GM11168 (cell line): ENCODE measurements around the gene RPAP3.

Experiments
- in situ Hi-C: fragments of 300-500 bp; cut with MboI; formaldehyde crosslinking; loops from one replicate; pipeline ENCODE4 v1.12.0; 2022; ENCODE audit warnings: low sequenced_read_pairs; ENCODE audit not compliant: unreplicated experiment

RPAP3 gene

GRCh38 chr12:47744005-47744651 lies 38.3 kb upstream of the RPAP3 start:
- in situ Hi-C loops = no loop called here

- in situ Hi-C loops = no loop called here
Measured at GRCh38 chr12:47743311-47743860, 37.6 kb upstream of the RPAP3 start.

- in situ Hi-C loops = no loop called here
Measured at GRCh38 chr12:47742253-47742825, 36.5 kb upstream of the RPAP3 start.

- in situ Hi-C loops = no loop called here
Measured at GRCh38 chr12:47741340-47741703, 35.5 kb upstream of the RPAP3 start.

- in situ Hi-C loops = no loop called here
Measured at GRCh38 chr12:47740606-47741339, 34.9 kb upstream of the RPAP3 start.

DNA sequence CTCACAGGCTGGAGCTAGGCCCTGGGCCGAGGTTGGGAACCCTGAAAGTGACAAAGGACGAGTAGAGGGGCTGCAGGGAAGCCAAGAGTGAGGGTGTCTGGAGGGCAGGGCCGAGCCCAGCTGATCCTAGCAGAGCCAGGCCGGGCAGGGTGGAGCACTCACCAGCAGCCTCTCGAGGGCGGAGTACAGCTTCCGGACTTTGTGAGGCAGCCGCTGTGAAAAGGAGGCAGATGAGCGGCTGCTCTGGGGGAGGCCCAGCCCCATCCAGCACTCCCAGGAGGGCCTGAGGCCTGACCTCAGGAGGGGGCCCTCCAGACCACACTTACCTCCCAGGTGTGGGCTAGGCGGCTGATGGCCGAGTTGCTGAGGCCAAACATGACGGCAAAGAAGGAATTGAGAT lies 34.1 kb upstream of the RPAP3 start:
- in situ Hi-C loops = no loop called here

- in situ Hi-C loops = no loop called here
Measured at GRCh38 chr12:47739297-47739696, 33.5 kb upstream of the RPAP3 start.

GRCh38 chr12:47737936-47738594 lies 32.2 kb upstream of the RPAP3 start:
- in situ Hi-C loops = no loop called here

DNA sequence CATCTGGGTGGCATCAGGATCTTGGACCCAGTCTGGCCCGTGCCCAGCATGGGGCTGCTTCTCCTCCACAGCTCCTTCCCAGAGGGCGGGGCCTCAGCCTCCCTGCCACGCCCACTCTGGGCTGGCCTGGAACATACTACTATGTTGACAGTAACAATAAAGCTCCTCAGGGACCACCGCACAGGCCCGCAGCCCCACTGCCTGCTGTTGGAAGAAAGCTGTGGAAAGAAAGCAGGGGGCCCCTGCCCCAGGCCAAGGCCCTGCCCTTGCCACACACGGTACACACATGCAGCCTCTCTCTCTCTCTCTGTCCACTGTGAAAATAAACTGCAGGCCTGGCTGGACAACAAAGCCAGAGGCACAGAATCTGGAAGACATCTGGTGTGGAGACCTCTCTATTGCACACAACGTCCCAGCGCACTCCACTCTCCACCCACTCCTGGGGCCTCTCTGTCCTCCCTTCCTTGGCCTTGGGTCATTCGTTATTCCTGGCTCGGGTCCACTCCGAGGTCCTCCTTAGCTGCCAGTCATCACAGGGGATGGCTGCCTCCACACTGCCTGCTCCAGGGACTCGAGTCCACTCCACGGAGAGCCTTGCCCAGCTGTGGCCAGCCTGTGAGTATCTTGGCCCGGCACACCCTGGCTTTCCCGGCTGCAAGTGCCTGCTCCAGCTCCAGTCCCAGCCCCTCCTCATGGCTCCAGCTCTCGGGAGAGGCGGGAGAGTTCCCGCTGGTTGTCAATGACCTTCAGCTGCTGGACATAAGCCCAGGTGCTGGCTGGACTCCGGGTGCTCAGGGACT lies 31.2 kb upstream of the RPAP3 start:
- in situ Hi-C loops = no loop called here

DNA sequence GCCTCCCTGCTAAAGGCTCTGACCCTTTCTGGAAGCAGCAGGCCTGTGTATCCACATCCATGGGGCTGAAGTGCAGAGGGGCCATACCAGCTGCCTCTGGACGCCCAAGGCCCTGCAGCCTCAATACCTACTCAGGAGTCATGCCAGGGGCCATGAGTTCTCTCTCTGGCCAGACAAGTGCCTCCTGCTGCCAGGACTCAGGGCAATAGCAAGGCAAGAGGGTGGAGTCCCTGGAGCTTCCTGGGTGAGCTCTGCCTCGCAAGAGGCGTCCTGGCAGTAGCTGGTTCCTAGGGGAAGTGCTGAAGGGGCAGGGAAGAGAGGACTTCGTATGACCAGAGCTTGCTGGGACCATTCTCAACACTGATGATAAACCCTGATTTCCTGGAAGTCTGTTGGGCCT lies 30.4 kb upstream of the RPAP3 start:
- in situ Hi-C loops = no loop called here

GRCh38 chr12:47735649-47736048 lies 29.8 kb upstream of the RPAP3 start:
- in situ Hi-C loops = no loop called here

DNA sequence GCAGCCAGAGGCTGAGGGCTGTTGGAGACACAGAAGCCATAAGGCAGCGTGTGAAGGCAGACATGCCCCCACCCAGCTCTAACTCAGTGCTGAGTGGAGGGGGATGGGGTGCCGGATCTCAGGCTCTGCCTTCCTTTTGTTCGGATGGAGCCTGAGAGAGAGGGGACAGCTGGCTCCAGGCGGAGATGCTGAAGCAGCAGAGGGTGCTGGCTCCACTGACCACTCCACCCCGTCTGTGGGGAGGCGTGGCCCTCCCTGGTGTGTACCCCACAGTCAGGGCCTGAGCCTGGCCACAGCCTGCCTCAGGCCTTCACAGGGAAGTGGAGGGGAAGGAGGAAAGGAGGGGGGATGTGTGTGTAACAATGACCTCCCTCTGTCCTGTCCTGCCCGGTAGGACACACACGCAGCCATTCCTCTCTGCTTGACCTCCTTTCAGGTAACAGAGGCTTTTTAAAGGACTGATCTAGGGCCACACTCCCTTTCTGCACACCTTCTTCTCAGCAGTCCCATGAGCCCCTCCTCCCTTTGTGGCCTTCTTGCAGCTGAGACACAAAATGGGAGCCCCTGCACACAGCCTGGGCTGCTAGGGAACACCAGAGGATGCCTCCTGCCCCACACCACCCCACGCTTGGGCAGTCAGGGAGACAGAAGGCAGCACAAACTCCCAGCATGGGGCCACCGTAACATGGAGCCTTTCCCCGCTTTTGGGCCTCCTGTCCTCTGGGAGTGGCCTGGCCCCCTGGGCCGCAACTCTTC lies 29.1 kb upstream of the RPAP3 start:
- in situ Hi-C loops = loop anchor here (5.0 kb wide), 1 partner anchor 32 kb away; no protein-coding TSS in a partner anchor

DNA sequence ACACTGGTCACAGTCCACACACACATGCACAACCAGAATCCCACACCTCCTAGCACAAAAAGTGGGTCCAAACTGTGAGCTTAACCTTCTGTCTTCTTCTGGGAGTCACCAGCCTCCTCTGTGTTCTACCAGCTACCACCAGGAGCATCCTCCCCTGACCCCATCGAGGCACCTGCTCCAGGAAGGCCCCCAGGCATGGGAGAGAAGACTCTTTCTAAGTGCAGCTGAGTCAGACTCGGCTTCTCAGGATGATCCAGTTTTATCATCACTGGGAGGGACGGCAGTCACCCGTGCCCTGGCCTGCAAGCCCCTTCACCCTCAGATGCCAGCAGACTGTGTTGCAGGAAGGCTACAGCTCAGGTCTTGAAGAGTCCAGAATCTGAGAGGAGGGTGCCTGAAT lies 27.3 kb upstream of the RPAP3 start:
- in situ Hi-C loops = loop anchor here (5.0 kb wide), 1 partner anchor 34 kb away; no protein-coding TSS in a partner anchor

GRCh38 chr12:47732504-47732903 lies 26.7 kb upstream of the RPAP3 start:
- in situ Hi-C loops = loop anchor here (5.0 kb wide), 1 partner anchor 35 kb away; no protein-coding TSS in a partner anchor

DNA sequence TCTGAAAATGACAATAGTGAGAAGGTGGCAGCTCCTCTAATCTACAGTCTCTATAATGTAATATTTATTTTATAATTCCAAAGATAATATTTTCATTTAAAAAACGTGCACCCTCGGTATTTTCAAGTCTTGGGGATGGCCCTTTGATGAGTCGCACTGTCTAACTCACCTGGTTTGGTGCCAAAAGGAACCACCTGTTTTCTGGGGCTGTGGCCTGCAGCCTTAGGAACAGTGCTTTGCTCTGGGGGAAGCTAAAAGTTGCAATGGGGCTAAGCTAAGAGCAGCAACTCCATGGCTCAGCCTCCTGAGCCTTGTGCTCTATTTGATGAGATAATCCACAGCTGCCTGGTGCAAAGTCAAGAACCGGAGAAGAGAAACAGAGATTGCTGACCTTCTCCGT lies 25.9 kb upstream of the RPAP3 start:
- in situ Hi-C loops = loop anchor here (5.0 kb wide), 1 partner anchor 36 kb away; no protein-coding TSS in a partner anchor

DNA sequence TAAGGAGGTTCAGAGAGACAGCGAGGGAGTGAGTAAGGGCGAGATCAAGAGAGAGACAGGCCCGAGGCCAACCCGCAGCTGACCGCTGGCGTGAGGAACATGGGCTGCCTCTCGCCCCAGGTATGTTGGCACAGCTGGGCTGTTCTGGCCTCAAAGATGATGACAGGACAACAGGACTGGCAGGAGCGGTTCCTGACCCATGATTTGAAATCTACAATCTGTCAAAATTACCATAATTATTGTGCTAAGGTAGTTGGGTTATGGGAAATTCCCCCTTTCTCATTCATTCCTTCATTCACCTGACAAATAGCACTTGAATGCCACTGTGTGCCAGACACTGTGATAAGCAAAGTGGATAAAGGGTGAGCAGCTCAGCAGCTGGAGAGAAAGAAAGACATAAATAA lies 24.5 kb upstream of the RPAP3 start:
- in situ Hi-C loops = loop anchor here (5.0 kb wide), 1 partner anchor 37 kb away; no protein-coding TSS in a partner anchor

DNA sequence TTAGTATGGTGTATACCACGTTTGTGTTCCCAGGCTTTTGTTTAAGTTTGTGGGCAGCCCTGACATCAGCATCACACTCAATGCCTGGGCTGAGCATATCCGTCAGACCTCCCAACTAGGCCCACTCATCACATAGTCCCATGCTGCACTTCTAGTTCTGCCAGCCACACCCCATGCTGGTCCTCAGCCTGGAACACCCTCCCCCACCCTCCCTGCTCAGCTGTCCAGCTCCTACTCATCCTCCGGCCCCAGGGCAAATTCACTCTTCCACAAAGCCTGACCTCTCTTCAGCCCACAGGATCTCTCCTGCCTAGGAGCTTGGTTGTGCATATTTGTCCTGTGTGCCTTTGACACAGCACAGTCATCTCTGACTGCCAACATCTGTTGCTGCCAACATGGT lies 23.4 kb upstream of the RPAP3 start:
- in situ Hi-C loops = no loop called here

DNA sequence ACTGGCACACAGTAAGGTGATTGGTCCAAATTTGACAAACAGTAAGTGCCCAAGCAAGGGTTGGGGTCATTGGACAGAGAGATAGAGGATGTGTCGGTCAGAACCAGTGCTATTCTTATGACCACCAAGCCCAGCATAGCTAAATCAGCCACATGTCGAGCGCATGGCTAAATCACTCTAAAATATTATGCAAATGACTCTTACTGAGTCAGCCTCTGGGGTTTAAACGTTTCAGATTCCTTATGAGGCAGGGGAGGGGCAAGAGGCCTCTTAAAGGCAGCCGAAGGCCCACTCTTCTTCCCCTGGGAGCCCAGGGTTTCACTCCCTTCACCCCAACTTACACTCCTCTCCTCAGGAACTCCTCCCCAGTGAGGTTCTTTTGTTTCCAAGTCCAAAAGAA lies 20.1 kb upstream of the RPAP3 start:
- in situ Hi-C loops = no loop called here

DNA sequence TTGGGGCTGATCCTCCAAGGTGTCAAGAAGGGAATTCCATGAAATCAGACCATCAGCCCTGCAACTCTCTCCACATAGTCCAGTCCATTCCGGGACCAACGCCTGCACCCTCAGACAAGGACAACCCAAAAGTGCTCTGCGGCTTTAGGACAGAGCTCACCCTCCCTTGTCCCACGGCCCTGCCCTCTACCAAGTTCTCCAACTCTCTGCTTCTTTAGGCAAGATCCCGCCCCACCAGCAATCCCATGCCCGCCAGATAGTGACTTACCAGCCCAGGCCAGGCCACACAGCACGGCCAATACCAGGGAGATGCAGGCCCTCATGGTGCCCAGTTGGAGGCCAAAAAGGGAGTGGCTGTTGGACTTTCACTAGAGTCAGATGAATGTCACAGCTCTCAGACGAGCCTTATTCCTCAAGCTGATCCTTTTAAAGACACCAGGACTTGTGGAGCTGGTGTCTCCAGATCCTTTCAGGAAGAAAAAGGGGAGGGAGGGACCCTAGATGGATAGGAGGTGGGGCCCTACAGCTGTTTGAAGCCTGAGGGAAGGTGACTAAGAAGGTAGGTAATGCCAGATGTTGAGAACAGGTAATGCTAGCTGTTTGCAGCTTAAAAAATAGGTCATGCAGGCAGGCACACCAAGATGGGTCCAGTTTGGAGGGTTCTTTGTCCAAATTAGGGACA lies 19.4 kb upstream of the RPAP3 start, which contains the start of gene ENDOU:
ENDOU (minus strand) TSS at position 400 of the 682 bp plus-strand sequence; CDS start at position 323, 77 bp downstream.
- in situ Hi-C loops = no loop called here
